Brain microvascular endothelial cell (primary cell): ENCODE data around the gene USP22.

ENCODE experiments used
- DNase-seq: peaks from one replicate; pipeline ENCODE4 v3.0.0-alpha.2; 2020
- H3K27ac ChIP-seq: fragments of 250-450 bp; sonication (Bioruptor Pico); 2 replicates; pipeline ENCODE4 v1.5.1; 2020; ENCODE audit warnings: mild to moderate bottlenecking, moderate library complexity
- H3K27me3 ChIP-seq: fragments of 250-450 bp; sonication (Bioruptor Pico); replicated peaks from 2 replicates; pipeline ENCODE4 v1.5.1; 2020; ENCODE audit warnings: mild to moderate bottlenecking
- H3K36me3 ChIP-seq: fragments of 250-450 bp; sonication (Bioruptor Pico); replicated peaks from 2 replicates; pipeline ENCODE4 v1.5.1; 2020; ENCODE audit warnings: mild to moderate bottlenecking
- H3K4me3 ChIP-seq: 2 replicates; pipeline ENCODE4 v1.5.1; 2011; ENCODE audit warnings: low read depth, mild to moderate bottlenecking, control low read depth, low read length, moderate library complexity
- CTCF ChIP-seq: IDR thresholded peaks from 2 replicates; pipeline ENCODE4 v1.5.1; 2011; ENCODE audit warnings: low read depth, mild to moderate bottlenecking, moderate library complexity, low read length, control low read depth, inconsistent platforms; ENCODE audit errors: missing control alignments
- in situ Hi-C: cut with HindIII; loops from 2 replicates; pipeline ENCODE4 v1.10.0; 2017; ENCODE audit warnings: low sequenced_read_pairs, low pct_ligation_motif_present

USP22 gene

GRCh38 chr17:20992416-20992815, 50.4 kb downstream of the USP22 start:
- Histone ChIP-seq H3K36me3 (no peaks in the 10 kb centered on the region), H3K27me3 (no peaks in the 10 kb centered on the region), H3K27ac (no peak overlapping the region), H3K4me3 (no peak overlapping the region)
- no peak for DNase-seq
- no peak for TF ChIP-seq CTCF
- in situ Hi-C loops: no loop called here

GRCh38 chr17:20991276-20992037, 51.4 kb downstream of the USP22 start:
- no peak overlapping the region for H3K4me3 ChIP-seq
- no peaks in the 10 kb centered on the region for H3K27me3 ChIP-seq
- in situ Hi-C loops: no loop called here
- H3K27ac ChIP-seq: no peak overlapping the region
- no peak for DNase-seq
- TF ChIP-seq CTCF: no peak
- no peaks in the 10 kb centered on the region for H3K36me3 ChIP-seq

GRCh38 chr17:20989991-20990855, 52.6 kb downstream of the USP22 start:
- no peak for TF ChIP-seq CTCF
- in situ Hi-C loops: no loop called here
- H3K27ac ChIP-seq: no peak overlapping the region

DNA sequence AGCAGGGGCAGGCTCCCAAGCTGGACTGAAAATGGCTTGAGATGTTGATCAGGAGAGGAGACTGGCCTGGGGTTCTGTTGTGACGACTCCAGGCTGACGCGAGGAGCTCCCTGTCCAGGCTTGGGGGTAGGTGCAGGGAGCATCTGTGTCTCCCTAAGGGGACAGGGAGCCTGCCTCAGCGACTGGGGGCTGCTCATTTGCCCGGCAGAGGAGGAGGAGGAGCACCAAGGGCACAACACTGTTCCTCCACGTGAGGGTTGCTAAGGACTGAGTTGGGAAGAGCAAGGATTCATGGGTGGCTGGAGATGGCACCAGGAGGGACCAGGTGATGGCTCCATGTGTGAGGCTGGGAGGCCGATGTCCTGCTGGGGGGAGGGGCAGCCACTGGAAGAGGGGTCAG, 53.3 kb downstream of the USP22 start:
- in situ Hi-C loops: no loop called here
- Histone ChIP-seq H3K4me3 (no peak overlapping the region), H3K27me3 (no peaks in the 10 kb centered on the region), H3K27ac (no peak overlapping the region), H3K36me3 (no peaks in the 10 kb centered on the region)
- no peak for DNase-seq
- TF ChIP-seq CTCF: no peak

More at GRCh38 chr17:20989991-20990855, 52.6 kb downstream of the USP22 start:
- H3K36me3 ChIP-seq: no peaks in the 10 kb centered on the region
- no peak for DNase-seq
- no peak overlapping the region for H3K4me3 ChIP-seq
- H3K27me3 ChIP-seq: no peaks in the 10 kb centered on the region

DNA sequence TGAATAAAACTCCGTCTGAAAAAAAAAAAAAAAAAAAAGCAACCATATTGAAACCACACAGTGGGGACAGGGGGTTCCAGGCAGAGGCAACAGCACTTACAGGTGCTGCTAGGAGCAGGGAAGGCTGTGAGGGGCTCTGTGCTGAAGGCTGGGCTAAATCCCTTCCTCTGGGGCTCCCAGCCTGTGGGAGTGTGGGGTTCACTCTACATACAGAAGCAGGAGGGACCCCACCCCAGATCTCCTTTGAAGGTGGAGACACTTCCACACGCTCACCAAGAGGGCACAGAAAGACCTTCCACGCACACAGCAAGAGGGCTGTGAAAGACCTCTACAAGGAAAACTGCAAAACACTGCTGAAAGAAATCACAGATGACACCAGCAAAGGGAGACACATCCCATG, 53.9 kb downstream of the USP22 start:
- DNase-seq: no peak
- Histone ChIP-seq H3K4me3 (no peak overlapping the region), H3K27ac (no peak overlapping the region), H3K27me3 (no peaks in the 10 kb centered on the region), H3K36me3 (no peaks in the 10 kb centered on the region)
- no peak for TF ChIP-seq CTCF
- in situ Hi-C loops: no loop called here
